NCI-H2171 treated with DMSO at 0.1 percent for 48 hours (cell line): ENCODE data around the gene LRRK1.

Experiments used
- DNase-seq: peaks from one replicate; lab custom pipeline; 2025; lab: John Stamatoyannopoulos, UW

Gene LRRK1

GRCh38 chr15:101004500-101004899 is 85.3 kb downstream of the LRRK1 start:
- no peak for DNase-seq

- DNase-seq = no peak
Observed at GRCh38 chr15:101004986-101005747, 86.0 kb downstream of the LRRK1 start.

- DNase-seq = peak; percentile 82
Observed at GRCh38 chr15:101006931-101007691, 88.0 kb downstream of the LRRK1 start.

GRCh38 chr15:101008158-101009139 is 89.3 kb downstream of the LRRK1 start:
- peak; percentile 98 for DNase-seq

DNA sequence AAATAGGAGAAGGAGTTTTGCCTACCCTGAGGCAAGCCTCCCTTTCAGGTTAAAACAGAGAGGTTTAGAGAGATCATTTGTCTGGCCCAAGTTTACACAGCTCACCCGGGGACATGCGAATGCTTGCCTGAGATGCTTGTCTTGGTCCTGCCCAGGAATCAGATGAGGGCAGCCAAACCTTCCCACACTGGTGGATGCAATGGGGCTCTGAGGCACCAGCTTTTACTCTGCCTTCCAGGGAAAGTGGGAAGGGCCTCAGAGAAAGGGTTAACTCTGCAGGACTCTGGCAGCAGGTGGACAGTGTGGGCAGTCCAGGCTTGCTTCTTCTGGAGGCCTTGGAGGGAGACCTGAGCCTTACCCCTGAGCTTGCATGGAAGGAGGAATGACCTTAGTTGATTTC is 90.0 kb downstream of the LRRK1 start:
- no peak for DNase-seq

- DNase-seq = no peak
Observed at GRCh38 chr15:101010781-101011180, 91.6 kb downstream of the LRRK1 start.

DNA sequence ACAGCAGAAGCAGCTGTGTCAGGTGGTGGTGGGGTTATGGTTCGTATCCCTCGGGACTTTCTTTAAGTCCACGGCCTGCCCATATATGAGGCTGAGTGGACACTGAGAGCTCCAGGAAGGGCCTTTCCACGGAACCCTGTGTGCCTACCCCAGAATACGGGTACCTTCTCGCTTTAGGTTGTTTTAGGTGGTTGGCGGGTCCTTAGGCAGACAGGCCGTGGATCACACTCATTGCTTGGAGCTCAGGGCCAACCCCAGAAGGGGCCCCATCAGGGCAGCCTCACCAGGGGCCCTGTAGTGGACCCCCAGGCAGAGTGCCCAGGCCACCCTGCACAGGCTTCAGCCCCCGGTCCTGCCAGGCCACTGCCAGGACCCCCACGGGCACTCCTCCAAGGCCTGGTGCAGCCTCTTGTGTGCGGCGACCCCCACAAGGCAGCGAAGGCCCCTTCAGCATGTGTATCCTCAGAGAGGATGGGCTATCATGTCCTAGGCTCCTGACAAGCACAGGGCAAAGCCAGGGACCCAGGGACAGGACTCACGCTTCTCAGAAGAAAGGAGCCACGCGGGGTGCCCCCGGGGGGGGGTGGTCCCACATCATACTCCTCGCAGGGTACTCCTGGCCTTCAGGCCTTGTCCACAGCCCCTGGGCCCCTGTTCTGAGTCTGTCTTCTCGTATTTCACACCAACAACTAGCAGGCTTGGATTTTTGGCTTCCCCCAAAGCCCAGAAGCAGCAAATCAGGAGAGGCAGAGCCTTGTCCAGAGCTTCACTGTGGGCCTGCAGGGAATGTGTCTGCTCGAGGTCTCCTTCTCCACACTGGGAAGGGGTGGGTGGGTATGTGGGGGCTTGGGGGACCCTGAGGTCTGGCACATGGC is 93.4 kb downstream of the LRRK1 start:
- DNase-seq = no peak

DNA sequence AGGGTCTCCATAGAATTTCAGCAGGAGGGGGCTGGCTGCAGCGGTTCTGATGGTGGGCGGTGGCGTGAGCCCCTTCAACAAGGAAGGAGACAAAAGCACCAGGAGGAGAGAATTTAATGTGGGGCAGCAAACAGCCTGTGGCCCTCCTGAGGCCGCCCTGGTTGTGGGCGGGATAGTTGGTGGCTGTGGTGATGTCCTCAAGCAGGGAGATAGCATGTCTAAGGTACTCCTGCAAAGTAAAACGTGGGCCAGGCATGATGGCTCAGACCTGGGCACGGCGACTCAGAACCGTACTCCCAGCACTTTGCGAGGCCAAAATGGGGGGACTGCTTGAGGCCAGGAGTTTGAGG is 94.0 kb downstream of the LRRK1 start:
- no peak for DNase-seq

DNA sequence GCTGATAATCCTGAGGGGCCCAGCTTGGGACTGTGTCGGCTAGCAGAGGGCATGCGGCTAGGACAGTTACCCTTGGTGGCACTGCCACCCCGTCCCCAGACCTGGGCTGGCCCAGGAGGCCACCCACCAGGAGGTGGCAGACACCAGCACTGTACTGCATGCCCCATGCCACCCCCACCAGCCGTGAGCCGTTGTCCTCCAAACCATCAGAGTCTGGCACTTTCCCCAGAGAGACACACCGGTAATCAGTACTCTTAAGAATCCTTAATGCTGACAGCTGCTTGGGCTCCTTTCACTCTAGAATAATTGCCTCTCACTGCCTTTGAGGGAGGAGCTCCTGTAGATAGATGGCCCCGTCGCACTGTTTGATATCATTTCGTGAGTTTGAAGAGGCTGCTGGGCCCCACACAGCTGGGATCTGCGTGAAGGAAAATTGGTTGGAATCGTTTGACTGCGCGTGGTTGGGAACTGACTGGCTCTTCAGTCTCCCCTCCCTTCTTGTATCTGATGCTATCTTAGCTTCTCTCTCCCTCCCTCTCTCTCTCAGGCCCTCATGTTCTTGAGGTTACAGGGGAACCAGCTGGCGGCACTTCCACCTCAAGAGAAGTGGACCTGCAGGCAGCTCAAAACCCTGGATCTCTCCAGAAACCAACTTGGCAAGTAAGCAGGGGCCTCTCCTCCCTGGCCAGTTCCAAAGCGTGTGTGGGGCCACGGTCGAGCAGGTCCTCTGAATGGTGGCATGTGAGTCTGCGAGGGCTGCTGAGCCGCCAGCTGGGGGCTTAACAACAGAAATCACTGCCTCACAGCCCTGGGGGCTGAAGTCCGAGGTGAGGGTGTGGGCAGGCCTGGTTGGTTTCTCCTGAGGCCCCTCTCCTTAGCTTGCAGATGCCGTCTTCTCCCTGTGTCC is 94.9 kb downstream of the LRRK1 start:
- DNase-seq = peak; percentile 92

DNA sequence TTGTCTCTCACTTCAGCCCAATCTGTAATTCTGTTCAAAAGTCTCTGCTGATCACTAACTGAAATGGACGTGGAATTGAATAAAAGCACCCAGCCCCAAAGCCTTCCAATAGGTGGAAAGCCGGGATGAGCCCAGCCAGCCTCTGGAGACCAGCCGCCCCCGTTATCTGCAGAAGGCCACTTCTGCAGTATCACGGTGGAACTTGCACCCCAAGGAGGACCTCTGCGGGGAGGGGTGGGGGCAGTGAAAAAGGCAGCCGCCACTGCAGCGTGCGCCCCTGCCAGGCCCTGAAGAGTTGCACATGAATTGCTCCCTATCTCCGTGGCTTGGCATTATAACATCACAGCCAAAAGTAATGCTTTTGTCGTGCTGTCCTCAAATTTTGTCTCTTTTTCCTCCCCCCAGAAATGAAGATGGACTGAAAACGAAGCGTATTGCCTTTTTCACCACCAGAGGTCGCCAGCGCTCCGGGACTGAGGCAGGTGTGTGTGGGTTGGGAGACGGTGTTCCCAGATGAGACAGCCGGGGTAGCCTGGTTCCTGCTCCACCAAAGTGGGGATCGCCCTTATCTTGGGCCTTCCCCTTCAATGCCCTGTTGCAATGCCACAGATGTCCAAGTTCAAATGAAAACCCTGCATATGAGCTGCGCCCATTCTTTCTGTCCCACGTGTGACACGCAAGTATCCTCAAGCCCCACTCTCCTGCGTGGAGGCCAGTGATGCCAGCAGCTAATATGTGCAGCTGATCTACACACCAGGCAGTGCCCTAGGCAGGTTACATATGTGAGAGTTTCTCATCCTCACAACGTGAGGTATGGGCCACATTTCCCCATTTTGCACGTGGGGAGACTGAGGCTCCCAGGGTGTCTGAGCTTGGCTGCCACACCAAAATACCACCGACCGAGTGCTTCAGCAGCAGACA is 96.0 kb downstream of the LRRK1 start:
- peak; percentile 65 for DNase-seq

DNA sequence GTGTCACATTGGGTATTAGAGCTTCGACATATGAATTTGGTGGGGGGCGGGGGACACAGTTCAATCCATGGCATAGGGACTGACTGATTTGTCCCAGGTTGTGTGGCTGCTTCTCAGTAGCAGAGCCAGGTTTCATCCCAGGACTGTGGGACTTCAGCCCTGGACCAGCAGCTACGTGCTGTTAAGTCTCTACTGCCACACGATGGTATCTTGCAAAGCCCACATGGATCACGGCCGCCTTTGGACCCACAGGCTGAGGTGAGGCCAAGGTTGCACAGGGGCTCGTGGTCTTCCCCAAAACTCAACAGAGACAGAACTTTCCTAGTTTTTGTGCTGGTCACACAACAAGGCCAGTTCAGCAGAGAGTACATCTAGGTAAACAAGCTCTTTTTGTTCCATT is 97.4 kb downstream of the LRRK1 start:
- no peak for DNase-seq

- DNase-seq = no peak
Observed at GRCh38 chr15:101017093-101017754, 98.1 kb downstream of the LRRK1 start.

GRCh38 chr15:101018016-101018415 is 98.9 kb downstream of the LRRK1 start:
- no peak for DNase-seq

GRCh38 chr15:101018450-101018849 is 99.3 kb downstream of the LRRK1 start:
- no peak for DNase-seq

DNA sequence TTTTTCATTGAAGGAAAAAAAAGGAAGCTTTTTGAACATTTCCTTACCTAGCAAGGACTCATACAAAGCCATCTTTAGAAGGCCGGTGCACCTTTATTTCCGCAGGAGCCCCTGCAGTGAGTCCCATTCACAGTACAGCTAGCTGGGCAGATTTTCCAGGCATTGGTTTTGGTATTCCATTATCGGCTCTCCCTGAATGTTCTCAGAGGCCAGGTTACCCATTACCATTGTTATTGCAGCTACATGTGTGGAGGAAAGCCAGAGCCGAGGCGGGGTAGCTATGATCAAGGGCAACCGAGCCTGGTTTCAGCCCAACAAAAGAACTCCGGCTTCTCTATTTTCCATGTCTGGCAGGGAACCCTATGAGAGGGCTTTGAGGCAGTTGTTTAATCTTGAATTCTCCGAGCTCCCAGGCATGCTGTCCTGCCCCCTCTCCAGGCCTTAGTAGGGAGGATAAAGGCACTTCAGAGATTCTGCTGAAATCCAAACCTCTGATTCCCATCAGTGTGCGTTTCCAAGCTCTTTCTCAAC is 100.3 kb downstream of the LRRK1 start:
- DNase-seq = no peak

DNA sequence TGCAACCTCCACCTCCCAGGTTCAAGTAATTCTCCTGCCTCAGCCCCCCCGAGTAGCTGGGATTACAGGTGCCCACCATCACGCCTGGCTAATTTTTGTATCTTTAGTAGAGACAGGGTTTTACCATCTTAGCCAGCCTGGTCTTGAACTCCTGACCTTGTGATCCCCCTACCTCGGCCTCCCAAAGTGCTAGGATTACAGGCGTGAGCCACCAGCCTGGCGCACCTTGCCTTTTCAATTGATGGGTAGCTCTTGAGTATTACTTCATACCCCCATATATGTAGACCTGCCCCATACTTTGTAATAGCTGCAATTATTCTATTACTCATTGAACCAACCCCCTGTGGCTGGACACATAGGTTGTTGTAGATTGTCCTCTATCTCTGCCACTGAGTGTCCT is 101.3 kb downstream of the LRRK1 start:
- DNase-seq = no peak

- no peak for DNase-seq
Observed at GRCh38 chr15:101020945-101021344, 101.8 kb downstream of the LRRK1 start.

- no peak for DNase-seq
Observed at GRCh38 chr15:101022306-101022705, 103.1 kb downstream of the LRRK1 start.
